ENCODE data around the gene SUMO4. TPM values are rescaled to one million over a fixed set of nuclear protein-coding genes. Genes with fewer than 3 reads are reported as not detected.

Gene SUMO4
- total and polyA plus RNA-seq, 2 donors (not counting 1 experiment from before 2014, with no cell fraction given) = 2.1 TPM; not detected in 1

DNA sequence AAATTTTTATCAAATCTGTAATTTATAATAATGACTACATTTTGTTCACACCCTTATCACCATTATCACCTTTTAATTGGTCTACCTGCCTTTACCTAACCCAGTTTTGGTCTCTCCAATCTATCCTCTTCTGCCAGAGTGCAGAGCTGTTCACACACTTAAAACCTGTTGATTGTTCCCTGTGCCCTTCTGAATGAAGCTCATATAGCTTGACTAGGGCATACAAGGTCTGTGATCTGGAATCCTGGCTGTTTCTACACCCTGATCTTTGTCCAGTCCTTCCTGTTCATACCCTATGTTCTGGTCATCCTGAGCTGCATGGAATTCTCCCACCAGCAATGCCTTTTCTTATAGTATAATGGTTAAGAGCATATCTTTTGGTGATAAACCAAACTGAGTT is 28.9 kb upstream of the SUMO4 start:
- Histone ChIP-seq H3K79me2 (ENCODE audit: control insufficient read depth, insufficient read depth, low read length) (peaks cover 20% of the 10 kb centered on the region), H3K4me3 (replicated peaks in 1 of 4; ENCODE audit: control extremely low read depth in 1 of 4, insufficient read depth in 1 of 4, low read depth in 3 of 4, low read length in 4 of 4) (no peak overlapping the region), H3K27me3 (ENCODE audit: control insufficient read depth, insufficient read depth, low read length) (no peaks in the 10 kb centered on the region), H3K9me3 (ENCODE audit: control insufficient read depth, insufficient read depth, low read depth, low read length) (no peaks in the 10 kb centered on the region), H3K4me1 (ENCODE audit: control insufficient read depth, extremely low read depth, insufficient read depth, low read length) (no peaks in the 10 kb centered on the region), H3K36me3 (ENCODE audit: control insufficient read depth, insufficient read depth, low read length) (no peaks in the 10 kb centered on the region), H4K20me1 (ENCODE audit: control insufficient read depth, extremely low read depth, insufficient read depth, low read length) (no peaks in the 10 kb centered on the region), H3K9ac (ENCODE audit: insufficient read depth, low read length) (no peak overlapping the region), H3K4me2 (ENCODE audit: extremely low read depth, insufficient read depth, low read length) (no peak overlapping the region), H3K27ac (ENCODE audit: insufficient read depth, low read length) (no peak overlapping the region), H2AFZ (ENCODE audit: low read length) (no peak overlapping the region)
- DNase-seq (ENCODE audit: low read depth in 2 of 2) = no peak
- TF ChIP-seq EZH2 (IDR thresholded peaks at IDR 0.05; ENCODE audit: low read length, missing control alignments) = no peak
- TF ChIP-seq, protein P1, sequence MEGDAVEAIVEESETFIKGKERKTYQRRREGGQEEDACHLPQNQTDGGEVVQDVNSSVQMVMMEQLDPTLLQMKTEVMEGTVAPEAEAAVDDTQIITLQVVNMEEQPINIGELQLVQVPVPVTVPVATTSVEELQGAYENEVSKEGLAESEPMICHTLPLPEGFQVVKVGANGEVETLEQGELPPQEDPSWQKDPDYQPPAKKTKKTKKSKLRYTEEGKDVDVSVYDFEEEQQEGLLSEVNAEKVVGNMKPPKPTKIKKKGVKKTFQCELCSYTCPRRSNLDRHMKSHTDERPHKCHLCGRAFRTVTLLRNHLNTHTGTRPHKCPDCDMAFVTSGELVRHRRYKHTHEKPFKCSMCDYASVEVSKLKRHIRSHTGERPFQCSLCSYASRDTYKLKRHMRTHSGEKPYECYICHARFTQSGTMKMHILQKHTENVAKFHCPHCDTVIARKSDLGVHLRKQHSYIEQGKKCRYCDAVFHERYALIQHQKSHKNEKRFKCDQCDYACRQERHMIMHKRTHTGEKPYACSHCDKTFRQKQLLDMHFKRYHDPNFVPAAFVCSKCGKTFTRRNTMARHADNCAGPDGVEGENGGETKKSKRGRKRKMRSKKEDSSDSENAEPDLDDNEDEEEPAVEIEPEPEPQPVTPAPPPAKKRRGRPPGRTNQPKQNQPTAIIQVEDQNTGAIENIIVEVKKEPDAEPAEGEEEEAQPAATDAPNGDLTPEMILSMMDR (conservative IDR thresholded peaks at IDR 0.05 in 1 of 2, IDR thresholded peaks at IDR 0.05 in 1 of 2; ENCODE audit: low read depth in 1 of 2, low read length in 2 of 2) = no peak

DNA sequence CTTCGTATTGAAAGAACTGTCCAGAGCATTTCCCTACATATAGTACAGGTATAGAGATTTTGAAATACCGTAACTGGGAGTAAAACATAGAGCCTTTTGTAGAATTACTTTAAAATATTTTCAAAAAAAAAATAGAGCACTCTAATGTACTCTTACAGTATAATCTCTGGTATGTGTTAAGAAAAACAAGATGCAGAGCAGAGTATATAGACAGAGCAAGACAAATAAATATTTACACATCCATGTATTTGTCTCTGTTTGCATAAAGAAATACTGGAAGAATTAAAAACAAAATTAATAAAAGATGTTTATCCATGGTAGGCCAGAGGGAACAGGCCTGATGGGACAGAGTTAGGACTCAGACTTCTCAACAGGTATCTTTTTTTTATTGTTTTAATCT is 28.0 kb upstream of the SUMO4 start:
- Histone ChIP-seq H3K36me3 (ENCODE audit: control insufficient read depth, insufficient read depth, low read length) (no peaks in the 10 kb centered on the region), H3K4me3 (replicated peaks in 1 of 4; ENCODE audit: control extremely low read depth in 1 of 4, insufficient read depth in 1 of 4, low read depth in 3 of 4, low read length in 4 of 4) (no peak overlapping the region), H3K79me2 (ENCODE audit: control insufficient read depth, insufficient read depth, low read length) (peaks cover 16% of the 10 kb centered on the region)

DNA sequence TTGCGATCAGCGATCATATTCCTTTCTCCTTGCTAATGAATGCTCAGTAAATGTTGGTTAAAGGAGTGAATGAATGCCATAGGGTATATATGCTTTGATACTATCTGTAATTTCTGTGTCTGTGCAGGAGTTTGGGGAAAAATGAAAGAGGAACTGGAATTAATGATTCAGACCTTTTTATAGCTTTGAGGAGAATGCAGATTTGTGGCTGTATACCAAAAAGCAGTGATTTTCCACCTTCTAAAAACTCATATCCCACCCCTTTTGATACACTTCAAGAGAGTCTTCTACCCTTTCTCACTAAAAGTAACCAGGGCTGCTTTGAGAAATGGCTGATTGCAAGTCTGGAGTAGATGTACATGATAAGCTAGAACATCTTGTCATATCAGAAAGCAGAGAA is 26.6 kb upstream of the SUMO4 start:
- peaks cover 4% of the 10 kb centered on the region for H3K79me2 ChIP-seq (ENCODE audit: control insufficient read depth, insufficient read depth, low read length)
- no peaks in the 10 kb centered on the region for H4K20me1 ChIP-seq (ENCODE audit: control insufficient read depth, extremely low read depth, insufficient read depth, low read length)
- no peaks in the 10 kb centered on the region for H3K4me1 ChIP-seq (ENCODE audit: control insufficient read depth, extremely low read depth, insufficient read depth, low read length)
- H2AFZ ChIP-seq (ENCODE audit: low read length) = no peak overlapping the region
- no peaks in the 10 kb centered on the region for H3K36me3 ChIP-seq (ENCODE audit: control insufficient read depth, insufficient read depth, low read length)
- H3K27ac ChIP-seq (ENCODE audit: insufficient read depth, low read length) = no peak overlapping the region
- no peak overlapping the region for H3K9ac ChIP-seq (ENCODE audit: insufficient read depth, low read length)
- no peak overlapping the region for H3K4me2 ChIP-seq (ENCODE audit: extremely low read depth, insufficient read depth, low read length)
- no peaks in the 10 kb centered on the region for H3K27me3 ChIP-seq (ENCODE audit: control insufficient read depth, insufficient read depth, low read length)
- H3K9me3 ChIP-seq (ENCODE audit: control insufficient read depth, insufficient read depth, low read depth, low read length) = no peaks in the 10 kb centered on the region
- DNase-seq (ENCODE audit: low read depth in 2 of 2) = no peak
- H3K4me3 ChIP-seq (replicated peaks in 1 of 4; ENCODE audit: control extremely low read depth in 1 of 4, insufficient read depth in 1 of 4, low read depth in 3 of 4, low read length in 4 of 4) = no peak overlapping the region
- TF ChIP-seq, protein P1 (conservative IDR thresholded peaks at IDR 0.05 in 1 of 2, IDR thresholded peaks at IDR 0.05 in 1 of 2; ENCODE audit: low read depth in 1 of 2, low read length in 2 of 2) = no peak
- TF ChIP-seq EZH2 (IDR thresholded peaks at IDR 0.05; ENCODE audit: low read length, missing control alignments) = no peak

More for the DNA sequence above, 28.0 kb upstream of the SUMO4 start:
- DNase-seq (ENCODE audit: low read depth in 2 of 2) = no peak
- H3K9ac ChIP-seq (ENCODE audit: insufficient read depth, low read length) = no peak overlapping the region
- no peaks in the 10 kb centered on the region for H3K9me3 ChIP-seq (ENCODE audit: control insufficient read depth, insufficient read depth, low read depth, low read length)
- no peak overlapping the region for H2AFZ ChIP-seq (ENCODE audit: low read length)
- H3K4me1 ChIP-seq (ENCODE audit: control insufficient read depth, extremely low read depth, insufficient read depth, low read length) = no peaks in the 10 kb centered on the region
- no peak overlapping the region for H3K27ac ChIP-seq (ENCODE audit: insufficient read depth, low read length)
- no peaks in the 10 kb centered on the region for H3K27me3 ChIP-seq (ENCODE audit: control insufficient read depth, insufficient read depth, low read length)
- TF ChIP-seq, protein P1 (conservative IDR thresholded peaks at IDR 0.05 in 1 of 2, IDR thresholded peaks at IDR 0.05 in 1 of 2; ENCODE audit: low read depth in 1 of 2, low read length in 2 of 2) = no peak
- no peak for TF ChIP-seq EZH2 (IDR thresholded peaks at IDR 0.05; ENCODE audit: low read length, missing control alignments)
- H4K20me1 ChIP-seq (ENCODE audit: control insufficient read depth, extremely low read depth, insufficient read depth, low read length) = no peaks in the 10 kb centered on the region
- no peak overlapping the region for H3K4me2 ChIP-seq (ENCODE audit: extremely low read depth, insufficient read depth, low read length)
